ENCODE data around the gene KLHDC2. TPM values are rescaled to one million over a fixed set of nuclear protein-coding genes. Genes with fewer than 3 reads are reported as not detected.
"Not testable (repeated sequence)": the region's sequence is repeated elsewhere in the genome, so short reads cannot be mapped to it uniquely, and the experiment has no call there.

KLHDC2 gene
- total RNA-seq, 1 donor from 2014 or later: 80.0 TPM

DNA sequence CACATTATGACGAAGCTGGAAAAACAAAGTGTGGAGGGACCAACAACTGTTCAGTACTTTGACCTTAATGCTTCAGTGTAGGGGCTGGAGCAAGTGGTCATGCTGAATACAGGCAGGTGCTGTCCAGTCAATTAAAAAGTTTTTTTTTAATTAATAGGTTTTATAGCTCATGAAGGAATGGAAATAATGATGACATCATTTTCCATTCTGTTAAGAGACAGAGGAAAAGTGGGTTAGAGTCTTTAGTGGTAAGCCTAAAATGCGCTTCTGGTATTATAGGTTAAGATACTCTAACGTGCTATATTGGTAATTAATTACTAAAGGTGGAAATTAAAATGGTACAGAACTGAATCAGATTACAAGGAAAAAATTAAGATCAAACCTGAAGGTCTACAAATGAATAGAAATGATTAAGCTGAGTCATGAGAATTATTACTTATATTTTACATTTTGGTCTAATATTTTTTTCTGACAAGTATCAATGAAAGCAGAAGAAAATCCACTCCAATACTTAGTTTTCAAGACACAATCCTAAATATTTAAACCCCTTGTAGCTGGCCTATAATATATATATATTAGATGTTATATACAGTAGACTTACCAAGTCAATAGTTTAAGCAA, 15.6 kb downstream of the KLHDC2 start:
- H3K27me3 Mint-ChIP-seq: no peaks in the 10 kb centered on the region
- H3K36me3 Mint-ChIP-seq (ENCODE audit: insufficient read depth): peaks cover 31% of the 10 kb centered on the region
- no peak overlapping the region for H3K4me3 Mint-ChIP-seq (ENCODE audit: low read depth)
- H3K9me3 Mint-ChIP-seq (ENCODE audit: low read depth): no peaks in the 10 kb centered on the region
- no peak overlapping the region for H3K27ac Mint-ChIP-seq
- no peaks in the 10 kb centered on the region for H3K4me1 Mint-ChIP-seq (ENCODE audit: low read depth)
- DNase-seq (ENCODE audit: low spot score, unreplicated experiment): no peak
- TF ChIP-seq, protein P1, sequence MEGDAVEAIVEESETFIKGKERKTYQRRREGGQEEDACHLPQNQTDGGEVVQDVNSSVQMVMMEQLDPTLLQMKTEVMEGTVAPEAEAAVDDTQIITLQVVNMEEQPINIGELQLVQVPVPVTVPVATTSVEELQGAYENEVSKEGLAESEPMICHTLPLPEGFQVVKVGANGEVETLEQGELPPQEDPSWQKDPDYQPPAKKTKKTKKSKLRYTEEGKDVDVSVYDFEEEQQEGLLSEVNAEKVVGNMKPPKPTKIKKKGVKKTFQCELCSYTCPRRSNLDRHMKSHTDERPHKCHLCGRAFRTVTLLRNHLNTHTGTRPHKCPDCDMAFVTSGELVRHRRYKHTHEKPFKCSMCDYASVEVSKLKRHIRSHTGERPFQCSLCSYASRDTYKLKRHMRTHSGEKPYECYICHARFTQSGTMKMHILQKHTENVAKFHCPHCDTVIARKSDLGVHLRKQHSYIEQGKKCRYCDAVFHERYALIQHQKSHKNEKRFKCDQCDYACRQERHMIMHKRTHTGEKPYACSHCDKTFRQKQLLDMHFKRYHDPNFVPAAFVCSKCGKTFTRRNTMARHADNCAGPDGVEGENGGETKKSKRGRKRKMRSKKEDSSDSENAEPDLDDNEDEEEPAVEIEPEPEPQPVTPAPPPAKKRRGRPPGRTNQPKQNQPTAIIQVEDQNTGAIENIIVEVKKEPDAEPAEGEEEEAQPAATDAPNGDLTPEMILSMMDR (IDR thresholded peaks at IDR 0.05; ENCODE audit: unreplicated experiment): no peak

DNA sequence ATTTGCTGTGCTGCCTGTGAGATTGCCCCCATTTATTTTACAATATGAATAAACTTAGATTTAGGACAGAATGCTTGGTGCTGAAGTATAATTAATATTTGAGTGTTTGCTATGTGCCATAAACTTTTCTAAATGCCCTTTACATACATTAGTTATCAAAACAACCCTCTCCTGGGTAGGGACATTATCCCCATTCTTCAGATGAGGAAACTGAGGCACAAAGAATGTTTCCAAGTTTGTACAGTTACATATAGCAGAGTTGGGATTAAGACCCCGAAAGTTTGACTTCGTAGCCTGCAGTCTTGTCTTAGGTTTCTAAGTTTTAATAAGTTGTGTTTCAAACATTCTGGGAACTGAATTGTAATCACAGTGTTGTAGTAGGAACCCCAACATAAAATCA, 18.4 kb downstream of the KLHDC2 start:
- Mint-ChIP-seq H3K4me3 (ENCODE audit: low read depth) (no peak overlapping the region), H3K4me1 (ENCODE audit: low read depth) (no peaks in the 10 kb centered on the region), H3K9me3 (ENCODE audit: low read depth) (no peaks in the 10 kb centered on the region), H3K36me3 (ENCODE audit: insufficient read depth) (peaks cover 32% of the 10 kb centered on the region), H3K27me3 (no peaks in the 10 kb centered on the region), H3K27ac (no peak overlapping the region)
- no peak for DNase-seq (ENCODE audit: low spot score, unreplicated experiment)
- TF ChIP-seq, protein P1 (IDR thresholded peaks at IDR 0.05; ENCODE audit: unreplicated experiment): no peak

DNA sequence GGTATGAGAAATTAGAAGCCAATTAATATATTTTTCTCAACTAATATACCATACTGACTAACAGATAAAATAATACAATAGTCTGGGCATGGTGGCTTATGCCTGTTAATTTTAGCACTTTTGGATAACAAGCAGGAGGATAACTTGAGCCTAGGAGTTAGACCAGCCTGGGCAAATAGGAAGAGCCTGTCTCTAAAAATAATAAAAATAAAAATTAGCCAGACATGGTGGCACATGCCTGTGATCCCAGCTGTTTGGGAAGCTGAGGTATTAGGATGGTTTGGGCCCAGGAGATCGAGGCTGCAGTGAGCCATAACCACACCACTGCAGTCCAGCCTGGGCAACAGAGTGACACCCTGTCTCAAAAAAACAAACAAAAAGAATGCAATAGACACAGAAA, 24.7 kb downstream of the KLHDC2 start:
- Mint-ChIP-seq H3K9me3 (ENCODE audit: low read depth) (no peaks in the 10 kb centered on the region), H3K4me1 (ENCODE audit: low read depth) (no peaks in the 10 kb centered on the region), H3K27ac (no peak overlapping the region), H3K27me3 (no peaks in the 10 kb centered on the region), H3K4me3 (ENCODE audit: low read depth) (no peak overlapping the region), H3K36me3 (ENCODE audit: insufficient read depth) (peaks cover 29% of the 10 kb centered on the region)
- no peak for DNase-seq (ENCODE audit: low spot score, unreplicated experiment)
- TF ChIP-seq, protein P1 (IDR thresholded peaks at IDR 0.05; ENCODE audit: unreplicated experiment): no peak

DNA sequence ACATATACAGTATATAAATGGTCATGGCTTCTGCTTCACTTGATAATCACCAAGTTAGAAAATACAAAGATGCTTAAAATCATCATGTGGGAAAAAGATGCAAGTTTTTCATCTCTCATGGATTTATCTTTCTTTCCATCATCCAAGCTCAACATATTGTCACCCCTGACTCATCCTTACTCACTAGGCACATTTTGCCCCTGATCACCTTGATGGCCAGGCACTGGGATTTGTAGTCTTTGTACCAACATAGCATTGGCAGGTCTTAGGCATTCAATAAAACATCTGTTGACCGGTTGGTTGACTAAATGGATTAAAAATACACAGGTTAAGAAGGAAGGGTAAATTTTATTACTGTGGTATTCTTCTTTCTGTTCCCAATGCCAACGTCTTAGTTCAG, 28.1 kb downstream of the KLHDC2 start:
- DNase-seq (ENCODE audit: low spot score, unreplicated experiment): no peak
- Mint-ChIP-seq H3K4me1 (ENCODE audit: low read depth) (no peaks in the 10 kb centered on the region), H3K36me3 (ENCODE audit: insufficient read depth) (peaks cover 28% of the 10 kb centered on the region), H3K9me3 (ENCODE audit: low read depth) (no peaks in the 10 kb centered on the region), H3K4me3 (ENCODE audit: low read depth) (no peak overlapping the region), H3K27me3 (no peaks in the 10 kb centered on the region), H3K27ac (peak overlapping the region; percentile 44)
- TF ChIP-seq, protein P1 (IDR thresholded peaks at IDR 0.05; ENCODE audit: unreplicated experiment): no peak

DNA sequence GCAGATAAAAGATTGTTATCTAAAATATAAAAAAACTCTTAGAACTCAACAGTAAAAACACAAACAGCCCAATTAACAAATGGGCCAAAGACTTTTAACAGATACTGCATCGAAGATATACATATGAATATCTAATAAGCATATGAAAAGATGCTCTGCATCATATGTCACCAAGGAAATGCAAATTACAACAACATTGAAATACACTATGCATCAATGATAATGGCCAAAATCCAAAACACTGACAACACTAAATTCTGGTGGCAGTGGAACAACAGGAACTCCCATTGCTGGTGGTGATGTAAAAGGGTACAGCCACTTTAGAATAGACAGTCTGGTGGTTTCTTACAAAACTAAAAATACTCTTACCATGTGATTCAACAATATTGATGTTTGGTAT, 40.8 kb downstream of the KLHDC2 start:
- no peak for DNase-seq (ENCODE audit: low spot score, unreplicated experiment)
- TF ChIP-seq, protein P1 (IDR thresholded peaks at IDR 0.05; ENCODE audit: unreplicated experiment): no peak
- Mint-ChIP-seq H3K27ac (no peak overlapping the region), H3K9me3 (ENCODE audit: low read depth) (peaks cover 6% of the 10 kb centered on the region), H3K4me1 (ENCODE audit: low read depth) (no peaks in the 10 kb centered on the region), H3K4me3 (ENCODE audit: low read depth) (no peak overlapping the region), H3K27me3 (no peaks in the 10 kb centered on the region), H3K36me3 (ENCODE audit: insufficient read depth) (peaks cover 49% of the 10 kb centered on the region)

DNA sequence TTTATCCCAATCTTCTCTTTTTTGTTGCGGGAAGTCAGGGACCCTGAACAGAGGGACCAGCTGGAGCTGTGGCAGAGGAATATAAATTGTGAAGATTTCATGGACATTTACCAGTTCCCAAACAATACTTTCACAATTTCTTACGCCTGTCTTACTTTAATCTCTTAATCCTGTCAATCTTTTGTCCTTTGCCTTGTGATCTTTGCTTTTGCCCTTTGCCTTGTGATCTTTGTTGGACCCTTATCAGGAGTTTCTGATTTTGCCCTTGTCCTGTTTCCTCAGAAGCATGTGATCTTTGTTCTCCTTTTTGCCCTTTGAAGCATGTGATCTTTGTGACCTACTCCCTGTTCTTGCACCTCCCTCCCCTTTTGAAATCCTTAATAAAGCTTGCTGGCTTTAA, 48.2 kb downstream of the KLHDC2 start:
- H3K4me3 Mint-ChIP-seq (ENCODE audit: low read depth): not testable (repeated sequence)

More for the DNA sequence above, 48.2 kb downstream of the KLHDC2 start:
- H3K36me3 Mint-ChIP-seq (ENCODE audit: insufficient read depth): peaks cover 68% of the 10 kb centered on the region
- H3K9me3 Mint-ChIP-seq (ENCODE audit: low read depth): peaks cover 14% of the 10 kb centered on the region
- peak overlapping the region; percentile 40 for H3K27ac Mint-ChIP-seq
- not testable (repeated sequence) for H3K27me3 Mint-ChIP-seq; H3K4me1 Mint-ChIP-seq (ENCODE audit: low read depth); DNase-seq (ENCODE audit: low spot score, unreplicated experiment)

Data from progenitor cell of endocrine pancreas (in vitro differentiated cells).